Renal pelvis (tissue), 4 donors: Measurements from ENCODE around the gene SARS2. TPM values are rescaled to one million over a fixed set of nuclear protein-coding genes. Genes with fewer than 3 reads are reported as not detected.
"Not testable (repeated sequence)": the region's sequence is repeated elsewhere in the genome, so short reads cannot be mapped to it uniquely, and the experiment has no call there.

ENCODE experiments used
- DNase-seq: peaks from one replicate; pipeline ENCODE4 v3.0.0-alpha.2; 2013
- polyA plus RNA-seq, 3 donors: library from polyadenylated mRNA; unstranded; fragments of 120-200 nt; gene quantifications; one replicate each; pipeline ENCODE4 v1.2.1, GENCODE V29; 2013; ENCODE audit not compliant: insufficient read length in 3 of 3

Gene SARS2
- polyA plus RNA-seq, 3 donors = 48.7 to 64.8 (median 62.2) TPM

DNA sequence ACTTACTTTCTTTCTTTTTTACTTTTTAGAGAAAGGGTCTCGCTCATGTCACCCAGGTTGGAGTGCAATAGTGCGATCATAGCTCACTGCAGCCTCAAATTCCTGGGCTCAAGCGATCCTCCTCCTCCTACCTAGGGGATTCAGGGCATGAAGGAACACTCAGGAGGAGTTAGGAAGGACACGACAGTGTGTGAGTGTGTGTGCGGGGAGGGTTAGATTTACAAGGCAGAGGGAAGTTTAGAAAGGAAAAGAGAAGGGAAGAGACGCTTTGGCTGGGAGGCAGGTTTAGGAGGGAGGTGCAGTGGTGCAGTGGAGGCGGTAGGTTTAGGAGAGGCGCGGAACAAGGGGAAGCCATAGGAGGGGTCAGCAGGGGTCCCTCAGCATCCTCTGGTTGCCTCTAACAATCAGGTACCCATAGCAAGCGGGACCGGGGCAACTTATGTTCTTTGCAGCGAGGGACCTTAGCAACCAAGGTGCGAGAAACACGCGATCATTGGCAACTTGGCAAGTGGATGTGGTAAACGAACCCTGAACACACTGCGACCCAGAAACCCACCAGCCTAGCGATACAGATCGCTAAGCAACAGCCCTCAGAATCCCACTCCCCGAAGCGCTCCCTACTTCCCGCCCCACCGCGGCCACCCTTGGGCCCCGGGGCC lies 31.6 kb downstream of the SARS2 start:
- no peak for DNase-seq

DNA sequence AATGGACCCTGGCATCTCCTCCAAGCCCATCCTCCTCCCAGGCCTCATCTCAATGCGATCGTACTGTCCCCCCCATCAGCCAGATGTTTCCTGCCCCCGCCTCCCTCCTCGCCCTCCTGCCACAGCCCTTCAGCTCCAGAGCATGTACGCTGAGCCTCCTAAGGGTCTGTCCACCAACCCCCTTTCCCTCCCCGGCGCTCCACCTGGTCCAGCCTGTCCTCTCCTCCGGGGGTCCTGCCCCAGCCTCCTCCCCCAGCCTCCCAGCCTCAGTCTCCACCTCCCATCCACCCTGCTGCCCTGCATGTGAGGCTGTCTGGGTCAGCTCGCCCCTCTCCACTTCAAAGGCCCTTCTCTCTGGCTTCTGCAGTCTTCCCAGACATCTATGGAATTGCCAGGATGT lies 35.6 kb downstream of the SARS2 start:
- DNase-seq = no peak

DNA sequence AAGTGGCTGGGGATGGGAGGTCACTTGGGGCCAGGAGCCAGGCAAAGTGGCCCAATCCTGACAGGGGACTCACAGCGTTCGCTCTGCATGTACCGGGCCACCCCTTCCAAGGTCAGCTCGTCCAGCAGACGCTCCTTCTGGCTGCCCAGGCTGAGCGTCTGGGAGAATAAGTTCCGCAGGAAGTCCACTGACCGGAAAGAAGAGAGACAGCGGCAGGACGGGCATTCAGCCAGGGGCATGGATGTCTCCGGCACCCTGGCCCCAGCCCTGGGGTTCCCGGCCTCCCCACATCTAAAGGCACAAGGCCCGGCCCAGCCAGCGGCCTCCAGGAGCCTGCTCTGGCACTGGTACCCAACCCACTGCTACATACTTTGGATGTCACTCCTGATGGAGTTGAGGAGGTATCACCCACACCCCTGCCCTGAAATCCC lies 37.2 kb downstream of the SARS2 start:
- DNase-seq = no peak

DNA sequence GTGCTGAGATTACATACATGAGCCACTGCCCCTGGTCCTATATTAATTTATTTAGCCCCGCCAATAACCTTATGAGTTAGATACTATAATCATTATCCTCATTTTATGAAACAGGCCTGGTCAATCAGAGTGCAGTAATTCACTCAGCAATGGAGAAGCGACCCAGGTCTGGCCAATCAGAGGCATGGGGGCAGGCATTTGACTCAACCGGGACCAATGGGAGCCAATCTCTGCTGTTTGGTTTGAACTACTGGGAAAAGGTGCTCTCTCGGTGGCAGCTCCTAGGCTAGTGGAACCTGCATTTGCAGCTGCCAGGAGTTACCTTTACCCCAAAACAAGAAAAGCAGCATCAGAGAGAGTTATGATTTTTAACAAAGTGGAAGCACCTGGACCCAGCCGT lies 37.7 kb downstream of the SARS2 start:
- DNase-seq = no peak

DNA sequence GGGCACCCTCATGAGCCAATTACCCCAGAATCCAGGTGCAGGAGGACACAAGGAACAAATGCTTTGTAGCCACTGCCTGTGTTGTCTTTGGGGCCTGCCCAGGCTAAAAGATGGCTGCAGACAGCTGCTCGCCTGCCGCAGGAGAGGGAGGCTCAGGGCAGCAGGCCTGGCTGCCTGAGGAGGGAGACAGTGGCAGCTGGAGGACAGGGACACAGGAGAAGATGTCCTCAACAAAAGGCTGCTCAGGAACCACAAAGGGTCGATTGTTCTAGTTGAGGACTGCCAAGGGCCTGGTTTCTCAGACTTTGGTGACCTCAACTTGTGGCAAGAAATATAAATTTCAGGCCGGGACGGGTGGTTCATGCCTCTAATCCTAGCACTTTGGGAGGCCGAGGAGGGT lies 38.8 kb downstream of the SARS2 start:
- no peak for DNase-seq

DNA sequence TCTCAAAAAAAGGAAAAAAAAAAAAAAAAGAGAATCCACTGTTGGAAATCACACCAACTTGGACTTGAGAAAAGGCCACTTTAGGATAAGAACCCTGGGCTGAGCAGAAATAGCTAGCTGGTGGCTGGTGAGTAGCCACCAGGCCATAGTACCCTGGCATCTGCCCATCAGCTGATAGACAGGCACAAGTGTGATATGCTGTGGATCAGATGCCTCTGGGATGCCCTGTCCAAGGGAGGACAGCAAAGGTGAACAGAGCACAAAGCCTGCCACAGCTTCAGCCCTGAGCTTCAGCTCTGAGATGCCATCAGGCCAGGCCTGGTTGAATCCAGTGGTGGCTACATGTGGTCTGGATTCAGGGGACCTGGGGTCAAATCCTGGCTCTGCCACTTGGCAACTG lies 39.9 kb downstream of the SARS2 start:
- no peak for DNase-seq

DNA sequence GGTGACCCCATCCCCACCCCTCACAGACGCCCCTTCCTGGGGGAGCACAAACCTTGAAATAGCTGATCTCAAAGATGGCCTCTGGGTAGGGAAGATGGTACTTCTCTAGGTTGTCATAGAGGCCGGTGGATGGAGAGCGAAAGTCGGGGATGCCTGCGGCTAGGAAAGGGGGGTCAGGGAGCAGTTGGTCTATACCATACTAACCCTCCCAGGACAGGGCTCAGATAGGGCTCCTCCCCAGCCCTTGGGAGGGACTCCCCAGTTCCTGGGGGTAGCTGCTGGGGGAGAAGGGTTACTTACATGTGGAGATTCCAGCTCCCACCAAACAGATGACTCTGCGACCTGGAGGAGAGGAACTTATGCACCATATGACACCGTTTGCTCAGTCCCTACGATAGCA lies 40.8 kb downstream of the SARS2 start:
- no peak for DNase-seq

DNA sequence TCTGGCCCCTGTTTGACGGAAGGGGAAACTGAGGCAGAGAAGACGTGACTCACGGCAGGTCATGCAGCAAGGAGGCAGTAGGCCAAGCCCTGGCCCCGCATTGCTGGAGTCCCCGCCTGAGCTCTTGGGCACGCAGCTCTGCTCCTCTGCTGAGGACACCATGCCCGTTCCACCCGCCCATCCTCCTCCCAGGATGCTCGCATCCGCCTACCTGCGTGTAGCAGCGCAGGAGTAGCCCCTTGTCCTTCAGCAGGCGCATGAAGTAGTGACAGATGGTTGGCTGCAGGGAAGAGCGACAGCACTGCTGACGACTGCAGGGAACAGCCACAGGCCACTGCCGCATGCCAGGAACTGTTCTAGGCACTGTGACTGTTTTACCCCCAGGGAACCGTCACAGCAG lies 41.7 kb downstream of the SARS2 start:
- no peak for DNase-seq

DNA sequence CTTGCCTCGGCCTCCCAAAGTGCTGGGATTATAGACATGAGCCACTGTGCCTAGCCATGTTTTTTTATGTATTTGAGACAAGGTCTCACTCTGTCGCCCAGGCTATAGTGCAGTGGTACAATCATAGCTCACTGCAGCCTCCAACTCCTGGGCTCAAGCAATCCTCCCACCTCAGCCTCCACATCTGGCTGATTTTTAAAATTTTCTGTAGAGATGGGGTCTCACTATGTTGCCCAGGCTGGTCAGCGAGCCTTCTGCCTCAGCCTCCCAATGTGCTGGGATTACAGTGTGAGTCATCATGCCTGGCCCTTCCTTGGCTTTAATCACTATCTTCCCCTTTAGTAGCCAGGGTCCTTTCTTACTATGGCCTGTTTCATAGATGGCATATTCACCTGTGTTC lies 45.9 kb downstream of the SARS2 start:
- not testable (repeated sequence) for DNase-seq

DNA sequence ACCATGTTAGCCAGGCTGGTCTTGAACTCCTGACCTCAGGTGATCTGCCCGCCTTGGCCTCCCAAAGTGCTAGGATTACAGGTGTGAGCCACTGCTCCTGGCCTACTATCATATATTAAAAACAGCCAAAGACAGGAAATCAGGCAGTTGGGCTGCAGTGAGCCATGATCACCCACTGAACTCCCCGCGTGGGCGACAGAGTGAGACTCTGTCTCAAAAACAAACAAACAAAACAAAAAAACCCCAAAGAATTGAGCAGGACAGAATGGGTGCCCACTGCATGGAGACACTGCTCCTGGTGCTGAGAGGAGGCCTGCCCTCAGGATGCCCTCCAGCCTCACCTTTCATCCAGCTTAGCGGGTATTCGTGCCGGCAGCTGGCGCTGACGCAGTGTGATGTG lies 47.3 kb downstream of the SARS2 start:
- no peak for DNase-seq

DNA sequence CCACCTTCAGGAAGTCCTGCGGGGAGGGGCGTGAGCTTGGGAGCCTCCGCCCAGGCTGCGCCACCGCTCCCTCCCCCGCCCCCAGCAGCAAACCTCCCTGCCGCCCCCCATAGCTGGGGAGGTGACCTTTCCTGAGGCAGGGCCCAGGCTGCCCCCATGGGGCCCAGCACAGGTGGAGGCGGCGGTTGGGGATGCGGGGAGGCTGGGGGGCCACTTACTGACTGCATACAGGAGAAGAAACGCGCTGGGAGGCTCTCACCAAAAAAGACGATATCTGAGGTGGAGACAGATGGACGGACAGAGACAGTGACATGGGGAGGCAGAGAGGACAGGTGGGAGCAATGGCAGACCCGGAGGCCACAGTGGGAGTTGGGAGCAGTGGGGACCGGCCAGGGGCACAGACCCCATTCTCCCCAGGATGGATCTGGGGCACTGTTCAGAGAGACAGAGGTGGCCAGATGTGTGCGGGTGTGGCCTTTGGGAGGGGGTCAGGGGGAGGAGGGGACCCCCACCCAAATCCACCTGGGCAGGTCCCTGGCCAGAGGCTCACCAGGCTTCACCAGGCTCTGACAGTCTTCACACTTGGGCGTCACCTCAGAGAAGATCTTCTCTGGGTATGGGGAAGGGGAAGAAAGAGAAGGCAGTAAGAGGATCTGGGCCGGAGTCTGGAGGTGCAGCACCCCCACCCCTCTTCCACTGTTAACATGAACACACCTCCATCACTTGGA lies 49.5 kb downstream of the SARS2 start:
- no peak for DNase-seq

DNA sequence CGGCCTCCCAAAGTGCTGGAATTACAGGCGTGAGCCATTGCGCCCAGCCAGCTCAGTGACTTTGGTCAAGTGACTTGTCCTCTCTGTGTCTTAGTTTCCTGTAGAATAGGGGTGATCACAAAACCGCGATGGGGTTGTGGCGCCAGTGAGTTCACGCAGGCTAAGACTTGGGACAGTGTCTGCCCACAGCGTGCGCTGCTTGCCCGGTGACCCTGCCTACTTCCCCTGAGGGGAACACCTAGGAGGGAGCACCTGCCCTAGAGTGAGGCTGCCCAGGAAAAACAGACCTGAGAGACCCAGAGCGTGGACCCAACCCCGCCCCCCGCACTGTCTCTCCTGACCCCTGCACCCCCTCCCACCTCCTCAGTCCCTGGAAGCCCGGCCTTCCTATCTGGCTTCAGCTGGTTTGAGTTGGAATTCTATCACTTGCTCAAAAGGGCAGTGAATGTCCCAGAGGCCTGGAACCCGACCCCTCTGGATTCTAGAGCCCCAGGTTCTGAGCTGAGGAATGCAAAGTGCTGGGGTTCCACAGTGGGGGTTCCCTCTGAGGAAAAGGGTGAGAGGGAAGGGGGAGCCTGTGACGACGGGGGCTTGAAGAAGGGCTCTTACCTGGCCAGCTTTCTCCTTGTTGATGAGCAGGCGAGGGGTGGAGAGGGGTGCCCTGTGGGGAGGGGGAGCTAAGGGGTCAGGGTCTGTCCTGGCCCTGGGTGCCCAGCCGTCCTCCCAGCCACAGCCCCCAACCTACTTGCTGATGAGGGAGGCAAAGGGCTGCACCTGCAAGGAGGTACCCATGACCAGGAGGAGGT lies 50.3 kb downstream of the SARS2 start:
- DNase-seq = no peak

DNA sequence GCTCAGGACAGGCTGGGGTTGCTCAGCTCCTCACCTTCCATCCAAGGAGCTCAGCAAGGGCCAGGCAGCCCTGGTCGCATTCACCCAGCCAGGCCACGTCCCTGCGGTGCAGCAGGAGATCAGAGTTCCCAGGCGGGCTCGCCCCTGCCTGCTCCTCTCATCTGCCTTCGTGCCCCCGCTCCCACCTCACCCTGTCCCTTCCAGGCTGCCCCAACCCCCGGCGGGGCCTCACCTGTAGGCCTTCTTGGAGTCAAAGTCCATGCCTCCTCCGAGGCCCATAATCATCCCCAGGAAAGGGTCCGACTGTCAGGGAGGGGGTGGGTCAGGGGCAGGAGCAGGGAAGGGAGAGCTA lies 51.2 kb downstream of the SARS2 start:
- no peak for DNase-seq

DNA sequence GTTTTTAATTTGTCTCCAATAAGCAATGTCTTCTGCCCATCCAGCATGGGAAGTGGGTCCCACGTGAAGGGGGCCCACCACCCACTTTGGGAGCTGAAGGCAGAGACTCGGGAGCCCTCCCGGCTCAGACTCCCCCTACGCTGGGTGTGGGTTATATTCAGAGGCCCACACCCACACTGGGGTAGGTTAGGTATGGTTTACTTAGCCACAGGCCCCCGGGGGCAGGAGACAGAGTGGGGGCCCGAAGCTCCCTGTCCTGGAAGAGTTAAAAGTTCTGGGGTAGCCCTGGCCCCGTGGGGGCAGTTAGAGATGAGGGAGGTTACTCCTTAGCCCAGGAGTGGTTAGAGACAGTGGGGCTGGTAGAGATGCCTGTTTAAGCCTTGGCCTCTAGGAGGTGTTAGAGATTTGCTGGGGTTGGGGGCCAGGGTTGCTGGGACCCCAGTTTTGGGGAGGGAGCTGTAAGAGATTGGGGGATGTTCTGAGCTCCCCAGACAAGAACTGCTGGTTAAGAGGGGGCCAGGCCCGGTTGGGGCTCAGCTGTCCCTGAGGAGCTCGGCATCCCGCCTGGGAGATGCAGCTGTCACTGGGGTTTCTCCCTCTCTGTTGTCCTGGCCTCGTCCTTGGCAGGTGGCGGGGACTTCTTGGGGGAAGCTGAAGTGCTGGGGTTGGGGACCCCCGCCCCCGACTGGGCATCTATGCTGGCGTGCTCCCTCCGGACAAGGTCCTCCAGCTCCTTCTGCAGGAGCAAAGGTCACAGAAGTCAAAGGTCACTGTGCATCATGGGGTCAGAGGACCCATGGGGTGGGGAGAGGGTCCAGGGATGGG lies 51.8 kb downstream of the SARS2 start:
- no peak for DNase-seq

DNA sequence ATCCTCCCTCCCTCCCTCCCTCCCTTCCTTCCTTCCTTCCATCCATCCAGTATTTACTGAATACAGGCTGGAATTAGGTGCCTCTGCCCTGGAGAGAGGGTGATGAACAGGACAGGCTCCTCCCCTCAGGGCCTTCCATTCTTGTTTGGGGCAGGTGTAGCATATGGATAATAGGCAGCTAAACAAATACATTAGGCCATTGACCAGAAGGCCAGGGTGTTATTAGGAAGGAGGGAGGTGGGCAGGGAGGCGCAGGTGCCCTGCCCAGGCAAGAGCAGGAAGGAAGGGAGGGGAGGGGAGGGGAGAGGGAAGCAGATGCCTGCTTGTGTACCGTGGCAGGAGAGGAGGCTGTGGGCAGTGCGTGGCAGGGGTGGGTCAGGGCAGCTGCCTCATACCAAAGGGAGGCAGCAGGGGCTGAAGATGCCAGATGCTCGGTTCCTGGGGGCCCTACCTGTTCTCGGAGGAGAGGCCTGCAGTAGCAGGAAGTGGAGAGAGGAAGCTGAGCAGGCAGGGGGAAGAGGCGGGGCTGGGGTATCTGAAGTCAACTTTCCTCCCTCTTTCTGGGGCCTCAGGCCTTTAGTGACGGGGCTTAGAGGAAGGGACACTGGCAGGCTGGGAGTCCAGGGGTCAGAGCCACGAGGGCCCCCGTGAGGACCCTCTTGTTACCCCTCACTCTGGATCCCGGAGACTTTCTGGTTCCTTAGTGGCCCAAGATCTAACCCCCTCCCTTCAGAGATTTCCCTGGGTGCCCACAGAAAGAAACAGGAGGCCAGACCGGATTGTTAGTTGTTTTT lies 52.6 kb downstream of the SARS2 start, which contains the start of gene RINL:
Gene RINL (minus strand): TSS at position 495 of the 794 bp plus-strand sequence. CDS start 1,533 bp downstream, outside the sequence.
- DNase-seq = no peak

DNA sequence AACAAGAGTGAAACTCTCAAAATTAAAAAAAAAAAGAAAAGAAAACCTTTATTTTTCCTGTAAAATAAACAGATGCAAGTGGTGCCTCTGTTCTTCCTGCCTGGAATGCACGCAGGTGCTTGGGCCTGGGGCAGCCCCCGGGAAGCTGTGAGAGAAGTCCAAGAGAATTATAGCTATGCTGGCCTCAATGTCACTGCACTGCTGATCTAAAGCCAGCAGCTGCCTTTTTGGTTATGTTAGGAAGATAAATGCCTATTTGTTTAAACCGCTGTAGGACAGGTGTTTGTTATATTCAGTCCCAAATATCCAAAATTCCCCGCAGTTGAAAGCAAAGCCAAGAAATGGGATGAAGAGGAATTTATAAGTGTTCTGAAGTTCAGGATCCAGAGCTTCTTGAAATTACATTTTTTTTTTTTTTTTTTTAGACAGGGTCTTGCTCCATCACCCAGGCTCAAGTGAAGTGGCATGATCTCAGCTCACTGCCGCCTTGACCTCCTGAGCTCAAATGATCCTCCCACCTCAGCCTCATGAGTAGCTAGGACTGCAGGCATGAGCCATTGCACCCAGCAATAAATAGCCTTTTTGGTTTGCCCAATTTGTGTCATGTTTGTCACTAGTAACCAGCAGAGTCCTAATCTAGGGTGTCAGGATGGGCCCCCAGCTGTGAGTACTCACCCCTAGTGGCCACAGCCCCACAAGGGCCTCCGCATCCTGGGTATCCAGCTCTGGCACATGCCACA lies 54.7 kb downstream of the SARS2 start:
- no peak for DNase-seq

DNA sequence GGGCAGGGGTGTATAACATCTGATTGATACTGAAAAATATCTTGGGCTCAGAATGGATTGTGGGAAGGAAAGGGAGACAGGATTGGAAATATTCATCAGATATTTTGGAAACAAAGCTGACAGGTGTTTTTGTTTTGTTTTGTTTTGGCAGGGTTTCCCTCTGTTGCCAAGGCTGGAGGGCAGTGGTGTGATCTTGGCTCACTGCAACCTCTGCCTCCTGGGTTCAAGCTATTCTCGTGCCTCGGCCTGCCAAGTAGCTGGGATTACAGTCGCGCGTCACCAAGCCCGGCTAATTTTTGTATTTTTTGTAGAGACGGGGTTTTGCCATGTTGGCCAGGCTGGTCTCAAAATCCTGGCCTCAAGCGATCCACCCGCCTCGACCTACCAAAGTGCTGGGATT lies 57.2 kb downstream of the SARS2 start:
- not testable (repeated sequence) for DNase-seq

DNA sequence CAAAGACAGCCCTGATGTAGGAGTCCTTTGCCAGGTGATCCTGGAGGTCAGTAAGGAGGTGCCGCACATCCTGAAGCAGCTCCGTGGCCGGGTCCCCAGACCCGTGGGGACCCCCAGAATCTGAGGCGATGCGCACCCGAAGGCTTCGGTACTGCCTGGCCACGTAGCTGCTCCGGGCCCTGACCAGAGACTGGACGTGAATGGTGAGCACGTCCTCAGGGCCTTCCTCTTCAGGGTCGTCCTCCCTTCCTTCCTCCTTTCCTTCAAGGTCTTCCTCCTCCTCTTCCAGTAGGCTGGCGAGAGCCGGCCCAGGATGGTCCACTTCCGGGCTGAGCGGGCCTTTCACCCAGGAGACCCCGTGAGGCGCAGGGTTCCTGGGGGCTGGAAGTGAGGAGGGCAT lies 60.0 kb downstream of the SARS2 start:
- no peak for DNase-seq

DNA sequence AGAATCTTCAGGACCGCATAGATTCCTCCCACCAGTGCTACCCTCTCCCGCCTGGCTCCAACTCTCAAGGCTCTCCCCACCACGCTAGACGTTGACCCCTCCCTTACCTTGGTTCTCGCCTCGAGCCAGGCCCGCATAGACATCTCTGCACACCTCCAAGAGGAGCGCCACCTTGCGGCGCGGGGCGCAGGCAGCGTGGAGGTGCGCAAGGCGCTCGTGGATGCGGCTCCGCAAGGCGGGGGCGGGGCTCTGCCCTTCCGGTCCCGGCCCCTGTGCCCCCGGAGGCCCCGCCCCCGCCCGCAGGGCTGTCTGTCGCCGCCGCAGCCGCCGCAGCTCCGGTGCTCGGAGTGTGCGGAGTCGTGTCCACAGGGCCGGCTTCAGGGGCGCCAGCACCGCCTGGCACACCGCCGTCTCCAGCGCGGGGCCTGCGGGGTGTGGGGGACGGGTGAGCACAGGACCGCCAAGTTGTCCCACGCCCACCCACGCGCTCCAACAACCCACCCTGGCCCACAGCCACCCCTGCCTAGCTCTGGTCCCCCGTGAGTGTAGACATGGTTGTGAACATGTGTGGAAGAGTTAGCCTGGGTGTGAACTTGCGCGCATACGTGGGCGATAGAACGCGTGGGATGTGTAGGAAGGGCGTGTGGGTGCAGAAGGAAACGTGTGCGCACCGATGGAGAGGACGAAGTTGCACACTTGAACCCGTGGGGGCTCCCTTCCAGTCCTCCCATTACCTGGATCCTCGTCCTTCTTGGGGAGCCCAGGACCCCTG lies 60.5 kb downstream of the SARS2 start:
- peak; percentile 59 for DNase-seq
